H9 (cell line): ENCODE data around the gene ZNHIT6. TPM values are rescaled to one million over a fixed set of nuclear protein-coding genes. Genes with fewer than 3 reads are reported as not detected.

Experiments used
- DNase-seq: peaks from one replicate; pipeline ENCODE4 v3.0.0-alpha.2; 2017
- H2AFZ ChIP-seq: one replicate; pipeline ENCODE4 v1.6.1; 2013; ENCODE audit warnings: mild to moderate bottlenecking, low read length, control low read depth, moderate library complexity
- H2AK5ac ChIP-seq: 2 replicates; pipeline ENCODE4 v1.6.1; 2013; ENCODE audit warnings: low read length, control low read depth, mixed read lengths; ENCODE audit not compliant: insufficient read length
- H2BK120ac ChIP-seq: one replicate; pipeline ENCODE4 v1.6.1; 2013; ENCODE audit warnings: low read depth, mild to moderate bottlenecking, low read length, control low read depth, inconsistent platforms; ENCODE audit not compliant: poor library complexity, severe bottlenecking
- H2BK12ac ChIP-seq: 2 replicates; pipeline ENCODE4 v1.6.1; 2013; ENCODE audit warnings: low read length, control low read depth, mixed read lengths, low read depth; ENCODE audit not compliant: insufficient read length
- H2BK15ac ChIP-seq: 2 replicates; pipeline ENCODE4 v1.6.1; 2013; ENCODE audit warnings: low read depth, low read length, control low read depth
- H2BK20ac ChIP-seq: one replicate; pipeline ENCODE4 v1.6.1; 2013; ENCODE audit warnings: low read depth, mild to moderate bottlenecking, low read length, control low read depth, inconsistent platforms; ENCODE audit not compliant: poor library complexity, severe bottlenecking
- H2BK5ac ChIP-seq: 2 replicates; pipeline ENCODE4 v1.6.1; 2013; ENCODE audit warnings: low read length, control low read depth, mixed read lengths; ENCODE audit not compliant: insufficient read length
- H3K14ac ChIP-seq: 2 replicates; pipeline ENCODE4 v1.6.1; 2013; ENCODE audit warnings: low read length, control low read depth; ENCODE audit not compliant: insufficient read depth
- H3K18ac ChIP-seq: 2 replicates; pipeline ENCODE4 v1.6.1; 2013; ENCODE audit warnings: low read depth, mild to moderate bottlenecking, mixed read lengths, low read length, control low read depth; ENCODE audit not compliant: insufficient read length
- H3K23ac ChIP-seq: 2 replicates; pipeline ENCODE4 v1.6.1; 2013; ENCODE audit warnings: low read length, control low read depth, mixed read lengths, low read depth; ENCODE audit not compliant: insufficient read length
- H3K23me2 ChIP-seq: 2 replicates; pipeline ENCODE4 v1.6.1; 2013; ENCODE audit warnings: low read depth, mild to moderate bottlenecking, mixed read lengths, low read length, control low read depth; ENCODE audit not compliant: insufficient read length, poor library complexity, severe bottlenecking
- H3K27ac ChIP-seq: 2 replicates; pipeline ENCODE4 v1.5.1; 2013; ENCODE audit warnings: low read length, control low read depth, mixed read lengths, low read depth; ENCODE audit not compliant: insufficient read length
- H3K27me3 ChIP-seq: 2 replicates; pipeline ENCODE4 v1.6.1; 2013; ENCODE audit warnings: low read length, control low read depth, inconsistent platforms; ENCODE audit not compliant: insufficient read depth
- H3K4ac ChIP-seq: 2 replicates; pipeline ENCODE4 v1.6.1; 2013; ENCODE audit warnings: low read depth, mild to moderate bottlenecking, control low read depth, inconsistent platforms, low read length, moderate library complexity
- H3K4me1 ChIP-seq: 2 replicates; pipeline ENCODE4 v1.6.1; 2013; ENCODE audit warnings: low read length, control low read depth, inconsistent platforms; ENCODE audit not compliant: insufficient read depth
- H3K4me2 ChIP-seq: 2 replicates; pipeline ENCODE4 v1.6.1; 2013; ENCODE audit warnings: low read length, control low read depth, mixed read lengths; ENCODE audit not compliant: insufficient read length, insufficient read depth
- H3K56ac ChIP-seq: 2 replicates; pipeline ENCODE4 v1.6.1; 2013; ENCODE audit warnings: low read depth, mild to moderate bottlenecking, mixed read lengths, low read length, control low read depth; ENCODE audit not compliant: insufficient read length
- H3K79me1 ChIP-seq: 2 replicates; pipeline ENCODE4 v1.6.1; 2013; ENCODE audit warnings: low read depth, mild to moderate bottlenecking, moderate library complexity, low read length, control low read depth, inconsistent platforms; ENCODE audit not compliant: insufficient read depth, poor library complexity, severe bottlenecking
- H3K79me2 ChIP-seq: 2 replicates; pipeline ENCODE4 v1.6.1; 2013; ENCODE audit warnings: low read length, control low read depth, inconsistent platforms; ENCODE audit not compliant: insufficient read depth
- H3K9ac ChIP-seq: 2 replicates; pipeline ENCODE4 v1.6.1; 2013; ENCODE audit warnings: low read length, control low read depth, mixed read lengths; ENCODE audit not compliant: insufficient read length; ENCODE audit errors: extremely low read depth
- H3K9me3 ChIP-seq: one replicate; pipeline ENCODE4 v1.6.1; 2013; ENCODE audit warnings: low read depth, low read length, inconsistent platforms; ENCODE audit not compliant: control insufficient read depth
- H3T11ph ChIP-seq: one replicate; pipeline ENCODE4 v1.6.1; 2013; ENCODE audit warnings: mild to moderate bottlenecking, low read length, control low read depth, inconsistent platforms
- H4K20me1 ChIP-seq: one replicate; pipeline ENCODE4 v1.6.1; 2013; ENCODE audit not compliant: control insufficient read depth, insufficient read length, insufficient read depth
- H4K5ac ChIP-seq: 2 replicates; pipeline ENCODE4 v1.6.1; 2013; ENCODE audit warnings: low read depth, mild to moderate bottlenecking, mixed read lengths, low read length, control low read depth; ENCODE audit not compliant: insufficient read length
- H4K8ac ChIP-seq: replicated peaks from 2 replicates; pipeline ENCODE4 v1.6.1; 2013; ENCODE audit warnings: low read length, control low read depth, mixed read lengths, low read depth; ENCODE audit not compliant: insufficient read length
- H4K91ac ChIP-seq: 2 replicates; pipeline ENCODE4 v1.6.1; 2013; ENCODE audit warnings: low read depth, mild to moderate bottlenecking, moderate library complexity, mixed read lengths, low read length, control low read depth; ENCODE audit not compliant: insufficient read length
- H3K27ac Mint-ChIP-seq, 3 experiments: 2 replicates in 2 of 3; 3 replicates in 1 of 3; pipeline ENCODE4 v1.8.0; 2020 to 2021; ENCODE audit warnings: mixed read lengths in 3 of 3, mild to moderate bottlenecking in 1 of 3, moderate library complexity in 1 of 3
- H3K27me3 Mint-ChIP-seq: 2 replicates; pipeline ENCODE4 v1.8.0; 2021; ENCODE audit warnings: low read depth, mild to moderate bottlenecking, moderate library complexity, mixed read lengths
- H3K36me3 Mint-ChIP-seq, 3 experiments: 2 replicates in 2 of 3; 3 replicates in 1 of 3; pipeline ENCODE4 v1.8.0; 2020 to 2021; ENCODE audit warnings: low read depth in 3 of 3, mixed read lengths in 3 of 3; ENCODE audit not compliant: insufficient read depth in 1 of 3
- H3K4me1 Mint-ChIP-seq, 2 experiments: 2 replicates each; pipeline ENCODE4 v1.8.0; 2020; ENCODE audit warnings: mixed read lengths in 2 of 2
- H3K4me3 Mint-ChIP-seq, 2 experiments: 2 replicates in 1 of 2; 3 replicates in 1 of 2; pipeline ENCODE4 v1.8.0; 2020 to 2021; ENCODE audit warnings: mild to moderate bottlenecking in 2 of 2, mixed read lengths in 2 of 2, moderate library complexity in 1 of 2
- H3K9me3 Mint-ChIP-seq, 2 experiments: 2 replicates in 1 of 2; 3 replicates in 1 of 2; pipeline ENCODE4 v1.8.0; 2020; ENCODE audit warnings: mild to moderate bottlenecking in 2 of 2, mixed read lengths in 2 of 2, moderate library complexity in 1 of 2
- total RNA-seq: library from RNA; stranded (reverse); gene quantifications from 2 replicates; pipeline ENCODE4 v1.2.1, GENCODE V29; 2021
- TF ChIP-seq, protein P1 (sequence below): fragments of 200-600 bp; sonication (generic); conservative IDR thresholded peaks from 3 replicates; pipeline ENCODE4 v1.8.0; 2021; ENCODE audit warnings: antibody characterized with exemption, mild to moderate bottlenecking

Gene ZNHIT6
- total RNA-seq, 1 experiment from 2014 or later, result 21.5 TPM

DNA sequence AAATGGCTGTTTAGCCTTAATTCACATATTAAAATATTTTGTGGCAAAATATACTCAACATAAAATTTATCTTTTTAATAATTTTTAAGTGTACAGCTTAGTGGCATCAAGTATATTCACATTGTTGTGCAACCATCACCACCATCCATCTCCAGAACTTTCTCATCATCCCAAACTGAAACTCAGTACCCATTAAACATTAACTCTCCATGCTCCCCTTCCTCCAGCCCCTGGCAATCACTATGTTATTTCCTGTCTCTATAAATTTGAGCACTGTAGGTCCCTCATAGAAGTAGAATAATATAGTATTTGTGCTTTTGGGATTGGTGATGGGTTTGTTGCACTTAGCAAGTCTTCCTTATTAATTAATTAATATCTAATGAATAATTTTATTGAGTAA is 98.3 kb downstream of the ZNHIT6 start:
- no peak overlapping the region for H3K23ac ChIP-seq
- no peaks in the 10 kb centered on the region for H3K79me2 ChIP-seq
- H3T11ph ChIP-seq, result no peak overlapping the region
- peaks cover 14% of the 10 kb centered on the region for H3K4me1 ChIP-seq
- H2BK5ac ChIP-seq, result no peak overlapping the region
- H2BK120ac ChIP-seq, result no peak overlapping the region
- no peak overlapping the region for H3K18ac ChIP-seq
- H3K9ac ChIP-seq, result no peak overlapping the region
- no peaks in the 10 kb centered on the region for H3K27me3 ChIP-seq
- H2BK15ac ChIP-seq, result no peak overlapping the region
- no peak overlapping the region for H3K14ac ChIP-seq
- no peak overlapping the region for H2AFZ ChIP-seq
- H3K27ac ChIP-seq, result no peak overlapping the region
- H4K20me1 ChIP-seq, result no peaks in the 10 kb centered on the region
- no peak overlapping the region for H4K5ac ChIP-seq
- no peak overlapping the region for H4K8ac ChIP-seq
- no peak overlapping the region for H4K91ac ChIP-seq
- DNase-seq, result no peak
- no peaks in the 10 kb centered on the region for H3K9me3 Mint-ChIP-seq
- TF ChIP-seq, protein P1, sequence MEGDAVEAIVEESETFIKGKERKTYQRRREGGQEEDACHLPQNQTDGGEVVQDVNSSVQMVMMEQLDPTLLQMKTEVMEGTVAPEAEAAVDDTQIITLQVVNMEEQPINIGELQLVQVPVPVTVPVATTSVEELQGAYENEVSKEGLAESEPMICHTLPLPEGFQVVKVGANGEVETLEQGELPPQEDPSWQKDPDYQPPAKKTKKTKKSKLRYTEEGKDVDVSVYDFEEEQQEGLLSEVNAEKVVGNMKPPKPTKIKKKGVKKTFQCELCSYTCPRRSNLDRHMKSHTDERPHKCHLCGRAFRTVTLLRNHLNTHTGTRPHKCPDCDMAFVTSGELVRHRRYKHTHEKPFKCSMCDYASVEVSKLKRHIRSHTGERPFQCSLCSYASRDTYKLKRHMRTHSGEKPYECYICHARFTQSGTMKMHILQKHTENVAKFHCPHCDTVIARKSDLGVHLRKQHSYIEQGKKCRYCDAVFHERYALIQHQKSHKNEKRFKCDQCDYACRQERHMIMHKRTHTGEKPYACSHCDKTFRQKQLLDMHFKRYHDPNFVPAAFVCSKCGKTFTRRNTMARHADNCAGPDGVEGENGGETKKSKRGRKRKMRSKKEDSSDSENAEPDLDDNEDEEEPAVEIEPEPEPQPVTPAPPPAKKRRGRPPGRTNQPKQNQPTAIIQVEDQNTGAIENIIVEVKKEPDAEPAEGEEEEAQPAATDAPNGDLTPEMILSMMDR, result no peak
- H3K27ac Mint-ChIP-seq, result no peak overlapping the region
- H3K9me3 ChIP-seq, result no peaks in the 10 kb centered on the region
- H3K36me3 Mint-ChIP-seq, result peaks cover 0 to 3% (median 0%) of the 10 kb centered on the region in 3 experiments; a peak in 1 of 7 replicates
- no peak overlapping the region for H2BK20ac ChIP-seq
- no peak overlapping the region for H2BK12ac ChIP-seq
- no peak overlapping the region for H3K4me3 Mint-ChIP-seq
- H3K23me2 ChIP-seq, result no peaks in the 10 kb centered on the region
- H3K4me1 Mint-ChIP-seq, result peaks cover 36 to 57% of the 10 kb centered on the region in 2 experiments
- no peak overlapping the region for H3K4ac ChIP-seq
- no peaks in the 10 kb centered on the region for H3K79me1 ChIP-seq
- no peak overlapping the region for H3K4me2 ChIP-seq
- H3K56ac ChIP-seq, result no peak overlapping the region
- H3K27me3 Mint-ChIP-seq, result no peaks in the 10 kb centered on the region
- no peak overlapping the region for H2AK5ac ChIP-seq
